Measurements from ENCODE around the gene KRT85.

DNA sequence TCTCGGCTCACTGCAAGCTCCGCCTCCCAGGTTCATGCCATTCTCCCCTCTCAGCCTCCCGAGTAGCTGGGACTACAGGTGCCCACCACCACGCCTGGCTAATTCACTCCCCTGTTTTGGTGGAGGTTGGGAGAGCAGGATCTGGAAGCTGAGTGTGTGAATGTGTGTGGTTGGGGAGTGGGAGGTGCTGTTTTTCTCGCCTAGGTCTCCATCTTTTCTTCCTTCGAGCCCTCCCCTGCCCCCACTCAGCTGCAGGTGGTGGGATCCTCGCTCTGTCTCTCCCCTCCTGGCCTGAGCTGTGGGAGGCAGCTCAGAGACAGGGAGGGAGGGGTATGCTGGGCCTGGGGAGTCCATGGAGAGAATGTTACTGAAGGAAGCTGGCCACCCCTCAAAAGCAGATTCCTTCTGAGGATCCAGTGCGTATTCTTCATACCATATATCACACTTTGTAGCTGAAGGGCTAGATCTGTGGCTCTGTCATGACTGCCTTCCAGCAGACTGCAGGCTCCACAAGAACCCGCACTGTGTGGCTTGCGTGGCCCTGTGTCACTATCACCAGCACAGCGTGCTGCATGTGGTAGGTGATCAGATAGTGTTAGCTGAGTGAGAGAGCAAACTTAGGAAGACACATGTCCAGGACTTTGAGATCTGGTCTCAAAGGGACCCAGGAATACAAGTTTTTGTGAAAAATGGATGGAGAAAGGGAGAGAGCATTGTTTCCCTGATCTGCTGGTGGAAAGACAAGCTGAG is 48.9 kb downstream of the KRT85 start:
- no peak for TF ChIP-seq POLR2A (IDR thresholded peaks at IDR 0.05; ENCODE audit: low read depth, low read length)
- TF ChIP-seq POLR2AphosphoS5 (IDR thresholded peaks at IDR 0.05; ENCODE audit: low read depth, low read length): no peak
- TF ChIP-seq TAF1 (IDR thresholded peaks at IDR 0.05; ENCODE audit: low read depth, low read length): no peak
- TF ChIP-seq PAX5 (IDR thresholded peaks at IDR 0.05; ENCODE audit: insufficient read depth, low read length, severe bottlenecking): no peak
